Smooth muscle cell (in vitro differentiated cells): Measurements from ENCODE around the gene SPACA4. TPM values are rescaled to one million over a fixed set of nuclear protein-coding genes. Genes with fewer than 3 reads are reported as not detected.

ENCODE experiments used
- DNase-seq: peaks from one replicate; lab custom pipeline; 2025; ENCODE audit not compliant: unreplicated experiment; lab: John Stamatoyannopoulos, UW
- H2AFZ ChIP-seq: fragments of 200-600 bp; sonication (generic); 2 replicates; pipeline ENCODE4 v1.6.0; 2016; ENCODE audit warnings: antibody characterized with exemption, low read depth, mild to moderate bottlenecking
- H3F3A ChIP-seq: fragments of 200-600 bp; sonication (generic); 2 replicates; pipeline ENCODE4 v1.6.0; 2017; ENCODE audit warnings: antibody characterized with exemption, low read depth
- H3K27ac ChIP-seq: fragments of 200-600 bp; sonication (generic); 2 replicates; pipeline ENCODE4 v1.5.1; 2016; ENCODE audit warnings: low read depth, mild to moderate bottlenecking
- H3K27me3 ChIP-seq: fragments of 200-600 bp; sonication (generic); 2 replicates; pipeline ENCODE4 v1.6.1; 2016; ENCODE audit warnings: low read depth, mild to moderate bottlenecking
- H3K36me3 ChIP-seq: fragments of 200-600 bp; sonication (generic); 2 replicates; pipeline ENCODE4 v1.5.1; 2016; ENCODE audit warnings: low read depth
- H3K4me1 ChIP-seq: fragments of 200-600 bp; sonication (generic); 2 replicates; pipeline ENCODE4 v1.5.1; 2016; ENCODE audit warnings: low read depth
- H3K4me2 ChIP-seq: fragments of 200-600 bp; sonication (generic); 2 replicates; pipeline ENCODE4 v1.6.0; 2016; ENCODE audit warnings: mild to moderate bottlenecking
- H3K4me3 ChIP-seq: fragments of 200-600 bp; sonication (generic); 2 replicates; pipeline ENCODE4 v1.5.1; 2016; ENCODE audit warnings: mild to moderate bottlenecking
- H3K79me2 ChIP-seq: fragments of 200-600 bp; sonication (generic); 2 replicates; pipeline ENCODE4 v1.6.0; 2016; ENCODE audit warnings: low read depth, mild to moderate bottlenecking
- H3K9ac ChIP-seq: fragments of 200-600 bp; sonication (generic); 2 replicates; pipeline ENCODE4 v1.6.0; 2016; ENCODE audit warnings: low read depth
- H3K9me3 ChIP-seq: fragments of 200-600 bp; sonication (generic); replicated peaks from 2 replicates; pipeline ENCODE4 v1.5.1; 2016; ENCODE audit warnings: low read depth
- H4K20me1 ChIP-seq: fragments of 200-600 bp; sonication (generic); 2 replicates; pipeline ENCODE4 v1.6.0; 2016; ENCODE audit warnings: low read depth
- CTCF ChIP-seq: fragments of 200-600 bp; sonication (generic); IDR thresholded peaks from 2 replicates; pipeline ENCODE4 v1.5.1; 2017; ENCODE audit warnings: borderline replicate concordance, mild to moderate bottlenecking, antibody characterized with exemption; ENCODE audit not compliant: insufficient read depth, poor library complexity, severe bottlenecking
- WGBS: methylation state at CpG from one replicate; pipeline ENCODE4 v1.1.7; 2016; ENCODE audit warnings: low lambda C conversion rate; 5-methylcytosine and 5-hydroxymethylcytosine counted together
- polyA plus RNA-seq: library from polyadenylated mRNA; unstranded; fragments of >200 nt; fragmentation: Nextera tagmentation; extraction: Ambion mirVana; gene quantifications from 2 replicates; pipeline ENCODE4 v1.2.1, GENCODE V29; 2016
- total RNA-seq: library from RNA; depleted of rRNA; stranded (reverse); fragments of >200 nt; gene quantifications from 2 replicates; pipeline ENCODE4 v1.2.3, GENCODE V29; 2014

The SPACA4 gene
- total and polyA plus RNA-seq, 2 experiments from 2014 or later: 0.43 TPM; not detected in 1

GRCh38 chr19:48569814-48570213 is 36.7 kb upstream of the SPACA4 start:
- Histone ChIP-seq H3K4me1 (peaks cover 8% of the 10 kb centered on the region), H3K79me2 (no peaks in the 10 kb centered on the region), H3K4me3 (no peak overlapping the region), H3K4me2 (no peak overlapping the region), H2AFZ (no peak overlapping the region), H3K9me3 (no peaks in the 10 kb centered on the region), H3K36me3 (no peaks in the 10 kb centered on the region), H3K27me3 (no peaks in the 10 kb centered on the region), H3K9ac (no peak overlapping the region), H3F3A (peaks cover 28% of the 10 kb centered on the region), H4K20me1 (no peaks in the 10 kb centered on the region), H3K27ac (peak overlapping the region; percentile 38)
- TF ChIP-seq CTCF: no peak
- 27% methylated on average over 11 of the region's 11 CpGs for WGBS
- no peak for DNase-seq

DNA sequence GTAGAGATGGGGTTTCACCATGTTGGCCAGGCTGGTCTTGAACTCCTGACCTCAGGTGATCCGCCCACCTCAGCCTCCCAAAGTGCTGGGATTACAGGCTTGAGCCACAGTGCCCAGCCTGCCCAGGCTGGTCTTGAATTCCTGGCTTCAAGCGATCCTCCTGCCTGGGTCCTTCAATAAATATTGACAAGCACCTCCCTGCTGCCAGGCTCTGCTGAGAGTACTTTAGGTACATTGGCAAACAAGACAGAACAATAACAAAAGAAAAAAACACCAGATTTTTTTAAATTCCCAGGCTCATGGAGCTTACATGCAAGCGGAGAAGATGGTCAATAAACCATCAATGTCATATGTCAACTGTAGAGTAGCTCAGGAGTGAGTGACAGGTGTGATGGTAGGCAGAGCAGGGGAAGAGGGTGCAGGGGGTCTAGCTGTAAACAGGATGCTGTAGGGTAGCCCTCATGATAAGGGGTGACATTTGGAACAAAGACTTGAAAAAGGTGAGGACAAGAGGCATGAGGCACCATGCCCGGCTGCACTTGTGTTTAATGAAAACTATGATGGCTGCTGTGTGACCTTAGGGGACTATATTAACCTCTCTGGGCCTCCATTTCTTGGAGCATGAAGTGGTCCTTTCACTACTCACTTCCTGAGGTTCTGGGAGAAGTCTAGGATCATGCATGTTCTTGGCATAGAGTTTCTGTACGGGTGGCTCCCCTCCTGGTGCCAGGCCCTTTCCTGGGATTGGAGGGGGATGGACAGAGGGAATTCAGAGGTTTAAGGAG is 35.0 kb upstream of the SPACA4 start:
- no peaks in the 10 kb centered on the region for H3K9me3 ChIP-seq
- TF ChIP-seq CTCF: no peak
- DNase-seq: no peak
- peaks cover 21% of the 10 kb centered on the region for H3F3A ChIP-seq
- 74% methylated on average over 5 of the region's 5 CpGs for WGBS
- H3K9ac ChIP-seq: no peak overlapping the region
- H3K27me3 ChIP-seq: no peaks in the 10 kb centered on the region
- H3K36me3 ChIP-seq: no peaks in the 10 kb centered on the region
- no peak overlapping the region for H3K4me2 ChIP-seq
- no peaks in the 10 kb centered on the region for H4K20me1 ChIP-seq
- no peak overlapping the region for H3K4me3 ChIP-seq
- peaks cover 8% of the 10 kb centered on the region for H3K4me1 ChIP-seq
- H3K79me2 ChIP-seq: no peaks in the 10 kb centered on the region
- H2AFZ ChIP-seq: no peak overlapping the region
- no peak overlapping the region for H3K27ac ChIP-seq

GRCh38 chr19:48573163-48573505 is 33.4 kb upstream of the SPACA4 start:
- WGBS: 27% methylated on average over 12 of the region's 12 CpGs
- Histone ChIP-seq H3K27ac (no peak overlapping the region), H3K9me3 (no peaks in the 10 kb centered on the region), H3K4me3 (no peak overlapping the region), H4K20me1 (no peaks in the 10 kb centered on the region), H3K4me1 (peaks cover 8% of the 10 kb centered on the region), H3K9ac (no peak overlapping the region), H3K79me2 (no peaks in the 10 kb centered on the region), H2AFZ (no peak overlapping the region), H3F3A (peaks cover 6% of the 10 kb centered on the region), H3K27me3 (no peaks in the 10 kb centered on the region), H3K4me2 (no peak overlapping the region), H3K36me3 (no peaks in the 10 kb centered on the region)
- no peak for TF ChIP-seq CTCF
- DNase-seq: no peak
